Muscle layer of colon (tissue), 2 donors: Measurements from ENCODE around the gene VWA7.

Source experiments
- H3K27ac ChIP-seq: one replicate; pipeline ENCODE4 v1.7.0; 2013; ENCODE audit warnings: low read depth, mild to moderate bottlenecking, low read length, moderate library complexity
- H3K27me3 ChIP-seq, 2 donors: one replicate each; pipeline ENCODE4 v1.7.0; 2013; ENCODE audit warnings: low read length in 2 of 2, mild to moderate bottlenecking in 2 of 2; ENCODE audit not compliant: insufficient read depth in 2 of 2, control insufficient read depth in 1 of 2
- H3K36me3 ChIP-seq: one replicate; pipeline ENCODE4 v1.7.0; 2013; ENCODE audit warnings: mild to moderate bottlenecking, low read length; ENCODE audit not compliant: insufficient read depth
- H3K4me1 ChIP-seq: one replicate; pipeline ENCODE4 v1.7.0; 2013; ENCODE audit warnings: mild to moderate bottlenecking, low read length; ENCODE audit not compliant: insufficient read depth
- H3K4me3 ChIP-seq, 2 donors: one replicate each; pipeline ENCODE4 v1.7.0; 2013; ENCODE audit warnings: low read length in 2 of 2, low read depth in 1 of 2, mild to moderate bottlenecking in 1 of 2, moderate library complexity in 1 of 2
- H3K9ac ChIP-seq: one replicate; pipeline ENCODE4 v1.7.0; 2013; ENCODE audit warnings: low read length
- H3K9me3 ChIP-seq: one replicate; pipeline ENCODE4 v1.7.0; 2013; ENCODE audit warnings: mild to moderate bottlenecking, low read length
- donor health status: abdominal sarcoma.
- donor health status: Adenocarcinoma of cecum.

The VWA7 gene

GRCh38 chr6:31762356-31762755, 14.8 kb downstream of the VWA7 start, which contains the start of gene SAPCD1:
SAPCD1 (plus strand) TSS chr6:31762656; CDS start chr6:31763055, 399 bp downstream.
- Histone ChIP-seq H3K27ac (no peak within 1 kb of the TSS), H3K36me3 (peaks cover 3% of the 10 kb centered on the region)

GRCh38 chr6:31761343-31761742, 15.8 kb downstream of the VWA7 start:
- peaks cover 3% of the 10 kb centered on the region for H3K36me3 ChIP-seq
- no peaks in the 10 kb centered on the region for H3K4me1 ChIP-seq
- H3K27ac ChIP-seq: no peak overlapping the region
- no peak overlapping the region for H3K4me3 ChIP-seq
- H3K9ac ChIP-seq: no peak overlapping the region
- H3K27me3 ChIP-seq: peaks cover 0 to 9% of the 10 kb centered on the region in 2 donors
- no peaks in the 10 kb centered on the region for H3K9me3 ChIP-seq

More at GRCh38 chr6:31762356-31762755, 14.8 kb downstream of the VWA7 start, which contains the start of gene SAPCD1:
- Histone ChIP-seq H3K4me1 (no peaks in the 10 kb centered on the region), H3K9ac (no peak within 1 kb of the TSS), H3K27me3 (peaks cover 0 to 10% of the 10 kb centered on the region in 2 donors), H3K9me3 (no peaks in the 10 kb centered on the region), H3K4me3 (no peak within 1 kb of the TSS)

- Histone ChIP-seq H3K4me1 (no peaks in the 10 kb centered on the region), H3K27me3 (peaks cover 0 to 4% of the 10 kb centered on the region in 2 donors), H3K4me3 (no peak overlapping the region), H3K9me3 (no peaks in the 10 kb centered on the region), H3K9ac (no peak overlapping the region), H3K27ac (no peak overlapping the region), H3K36me3 (peaks cover 3% of the 10 kb centered on the region)
Observed at GRCh38 chr6:31760790-31761189, 16.3 kb downstream of the VWA7 start.

GRCh38 chr6:31758281-31758680, 18.8 kb downstream of the VWA7 start:
- H3K4me3 ChIP-seq: no peak overlapping the region
- H3K27me3 ChIP-seq: no peaks in the 10 kb centered on the region
- no peaks in the 10 kb centered on the region for H3K9me3 ChIP-seq
- H3K27ac ChIP-seq: no peak overlapping the region
- H3K9ac ChIP-seq: no peak overlapping the region
- H3K36me3 ChIP-seq: peaks cover 3% of the 10 kb centered on the region
- no peaks in the 10 kb centered on the region for H3K4me1 ChIP-seq

- Histone ChIP-seq H3K4me1 (no peaks in the 10 kb centered on the region), H3K27me3 (no peaks in the 10 kb centered on the region), H3K4me3 (no peak overlapping the region), H3K27ac (no peak overlapping the region), H3K9me3 (no peaks in the 10 kb centered on the region), H3K36me3 (no peaks in the 10 kb centered on the region), H3K9ac (no peak overlapping the region)
Observed at GRCh38 chr6:31752739-31753319, 24.3 kb downstream of the VWA7 start.

GRCh38 chr6:31750411-31751022, 26.6 kb downstream of the VWA7 start:
- H3K9me3 ChIP-seq: no peaks in the 10 kb centered on the region
- no peak overlapping the region for H3K27ac ChIP-seq
- no peaks in the 10 kb centered on the region for H3K36me3 ChIP-seq
- no peak overlapping the region for H3K4me3 ChIP-seq
- H3K9ac ChIP-seq: no peak overlapping the region
- no peaks in the 10 kb centered on the region for H3K27me3 ChIP-seq
- H3K4me1 ChIP-seq: peaks cover 7% of the 10 kb centered on the region

- H3K27ac ChIP-seq: no peak overlapping the region
- H3K27me3 ChIP-seq: no peaks in the 10 kb centered on the region
- H3K4me3 ChIP-seq: no peak overlapping the region
- no peaks in the 10 kb centered on the region for H3K36me3 ChIP-seq
- no peak overlapping the region for H3K9ac ChIP-seq
- H3K9me3 ChIP-seq: no peaks in the 10 kb centered on the region
- H3K4me1 ChIP-seq: peaks cover 7% of the 10 kb centered on the region
Observed at GRCh38 chr6:31749301-31750036, 27.7 kb downstream of the VWA7 start.

- no peak overlapping the region for H3K9ac ChIP-seq
- H3K4me1 ChIP-seq: peaks cover 7% of the 10 kb centered on the region
- H3K27me3 ChIP-seq: no peaks in the 10 kb centered on the region
- no peak overlapping the region for H3K27ac ChIP-seq
- no peaks in the 10 kb centered on the region for H3K36me3 ChIP-seq
- no peaks in the 10 kb centered on the region for H3K9me3 ChIP-seq
- H3K4me3 ChIP-seq: no peak overlapping the region
Observed at GRCh38 chr6:31744422-31744821, 32.7 kb downstream of the VWA7 start.

GRCh38 chr6:31742894-31743293, 34.2 kb downstream of the VWA7 start:
- H3K36me3 ChIP-seq: no peaks in the 10 kb centered on the region
- H3K9ac ChIP-seq: no peak overlapping the region
- H3K4me3 ChIP-seq: no peak overlapping the region
- peaks cover 12% of the 10 kb centered on the region for H3K4me1 ChIP-seq
- no peaks in the 10 kb centered on the region for H3K27me3 ChIP-seq
- H3K9me3 ChIP-seq: no peaks in the 10 kb centered on the region
- H3K27ac ChIP-seq: no peak overlapping the region

- no peaks in the 10 kb centered on the region for H3K36me3 ChIP-seq
- no peak overlapping the region for H3K9ac ChIP-seq
- H3K27ac ChIP-seq: no peak overlapping the region
- no peak overlapping the region for H3K4me3 ChIP-seq
- no peaks in the 10 kb centered on the region for H3K27me3 ChIP-seq
- no peaks in the 10 kb centered on the region for H3K9me3 ChIP-seq
- peaks cover 13% of the 10 kb centered on the region for H3K4me1 ChIP-seq
Observed at GRCh38 chr6:31741815-31742214, 35.3 kb downstream of the VWA7 start.

- H3K27me3 ChIP-seq: no peaks in the 10 kb centered on the region
- H3K4me3 ChIP-seq: peak overlapping the region; percentile 85 to 86
- H3K4me1 ChIP-seq: peaks cover 16% of the 10 kb centered on the region
- no peaks in the 10 kb centered on the region for H3K36me3 ChIP-seq
- H3K9ac ChIP-seq: peak overlapping the region; percentile 61
- H3K9me3 ChIP-seq: no peaks in the 10 kb centered on the region
- H3K27ac ChIP-seq: peak overlapping the region; percentile 53
Observed at GRCh38 chr6:31740397-31741223, 36.5 kb downstream of the VWA7 start.
